ENCODE results near the gene GLP2R. TPM values are rescaled to one million over a fixed set of nuclear protein-coding genes. Genes with fewer than 3 reads are reported as not detected.

Gene GLP2R
- total RNA-seq, 2 experiments from 2014 or later, result not detected

- Mint-ChIP-seq H3K4me3 (no peak overlapping the region), H3K36me3 (no peaks in the 10 kb centered on the region), H3K4me1 (peaks cover 2% of the 10 kb centered on the region), H3K27me3 (no peaks in the 10 kb centered on the region), H3K27ac (no peak overlapping the region), H3K9me3 (no peaks in the 10 kb centered on the region)
- DNase-seq, result no peak
Observed at GRCh38 chr17:9926150-9926804, 100.6 kb downstream of the GLP2R start.

- no peaks in the 10 kb centered on the region for H3K36me3 Mint-ChIP-seq
- H3K4me1 Mint-ChIP-seq, result peaks cover 2% of the 10 kb centered on the region
- no peaks in the 10 kb centered on the region for H3K27me3 Mint-ChIP-seq
Observed at GRCh38 chr17:9928601-9929333, 103.0 kb downstream of the GLP2R start.

GRCh38 chr17:9929871-9930270 lies 104.1 kb downstream of the GLP2R start:
- Mint-ChIP-seq H3K27me3 (no peaks in the 10 kb centered on the region), H3K36me3 (no peaks in the 10 kb centered on the region)

More at GRCh38 chr17:9928601-9929333, 103.0 kb downstream of the GLP2R start:
- no peak for DNase-seq
- no peak overlapping the region for H3K4me3 Mint-ChIP-seq
- no peak overlapping the region for H3K27ac Mint-ChIP-seq
- no peaks in the 10 kb centered on the region for H3K9me3 Mint-ChIP-seq

GRCh38 chr17:9931144-9931741 lies 105.5 kb downstream of the GLP2R start:
- Mint-ChIP-seq H3K4me3 (no peak overlapping the region), H3K27me3 (no peaks in the 10 kb centered on the region), H3K4me1 (no peaks in the 10 kb centered on the region), H3K9me3 (no peaks in the 10 kb centered on the region), H3K27ac (no peak overlapping the region), H3K36me3 (no peaks in the 10 kb centered on the region)
- no peak for DNase-seq

More at GRCh38 chr17:9929871-9930270, 104.1 kb downstream of the GLP2R start:
- Mint-ChIP-seq H3K4me1 (no peaks in the 10 kb centered on the region), H3K9me3 (no peaks in the 10 kb centered on the region), H3K27ac (no peak overlapping the region), H3K4me3 (no peak overlapping the region)
- no peak for DNase-seq

- no peak for DNase-seq
- H3K9me3 Mint-ChIP-seq, result no peaks in the 10 kb centered on the region
- H3K4me3 Mint-ChIP-seq, result no peak overlapping the region
- no peaks in the 10 kb centered on the region for H3K36me3 Mint-ChIP-seq
- H3K27me3 Mint-ChIP-seq, result no peaks in the 10 kb centered on the region
- H3K4me1 Mint-ChIP-seq, result no peaks in the 10 kb centered on the region
- H3K27ac Mint-ChIP-seq, result no peak overlapping the region
Observed at GRCh38 chr17:9932491-9932890, 106.8 kb downstream of the GLP2R start.

GRCh38 chr17:9934331-9934730 lies 108.6 kb downstream of the GLP2R start:
- no peak for DNase-seq
- no peaks in the 10 kb centered on the region for H3K4me1 Mint-ChIP-seq
- H3K36me3 Mint-ChIP-seq, result no peaks in the 10 kb centered on the region
- H3K4me3 Mint-ChIP-seq, result no peak overlapping the region
- H3K27me3 Mint-ChIP-seq, result no peaks in the 10 kb centered on the region
- no peak overlapping the region for H3K27ac Mint-ChIP-seq
- peaks cover 2% of the 10 kb centered on the region for H3K9me3 Mint-ChIP-seq

GRCh38 chr17:9935408-9935807 lies 109.7 kb downstream of the GLP2R start:
- no peak overlapping the region for H3K27ac Mint-ChIP-seq
- no peaks in the 10 kb centered on the region for H3K27me3 Mint-ChIP-seq
- no peak overlapping the region for H3K4me3 Mint-ChIP-seq
- H3K9me3 Mint-ChIP-seq, result peaks cover 2% of the 10 kb centered on the region
- no peaks in the 10 kb centered on the region for H3K36me3 Mint-ChIP-seq
- H3K4me1 Mint-ChIP-seq, result no peaks in the 10 kb centered on the region
- no peak for DNase-seq

- H3K36me3 Mint-ChIP-seq, result no peaks in the 10 kb centered on the region
- H3K9me3 Mint-ChIP-seq, result peaks cover 2% of the 10 kb centered on the region
- no peaks in the 10 kb centered on the region for H3K4me1 Mint-ChIP-seq
- H3K27ac Mint-ChIP-seq, result no peak overlapping the region
- DNase-seq, result no peak
- H3K27me3 Mint-ChIP-seq, result no peaks in the 10 kb centered on the region
- no peak overlapping the region for H3K4me3 Mint-ChIP-seq
Observed at GRCh38 chr17:9936095-9936494, 110.4 kb downstream of the GLP2R start.

GRCh38 chr17:9937241-9937761 lies 111.6 kb downstream of the GLP2R start:
- peaks cover 2% of the 10 kb centered on the region for H3K9me3 Mint-ChIP-seq
- no peak for DNase-seq
- H3K27ac Mint-ChIP-seq, result no peak overlapping the region
- no peak overlapping the region for H3K4me3 Mint-ChIP-seq
- no peaks in the 10 kb centered on the region for H3K27me3 Mint-ChIP-seq
- no peaks in the 10 kb centered on the region for H3K36me3 Mint-ChIP-seq
- H3K4me1 Mint-ChIP-seq, result no peaks in the 10 kb centered on the region

- DNase-seq, result no peak
- Mint-ChIP-seq H3K27me3 (no peaks in the 10 kb centered on the region), H3K4me1 (no peaks in the 10 kb centered on the region), H3K27ac (no peak overlapping the region), H3K4me3 (no peak overlapping the region), H3K36me3 (no peaks in the 10 kb centered on the region), H3K9me3 (peaks cover 2% of the 10 kb centered on the region)
Observed at GRCh38 chr17:9937901-9938300, 112.2 kb downstream of the GLP2R start.

GRCh38 chr17:9938764-9939163 lies 113.0 kb downstream of the GLP2R start:
- Mint-ChIP-seq H3K27ac (no peak overlapping the region), H3K9me3 (peaks cover 2% of the 10 kb centered on the region), H3K4me1 (no peaks in the 10 kb centered on the region)

GRCh38 chr17:9940841-9941240 lies 115.1 kb downstream of the GLP2R start:
- no peak for DNase-seq
- H3K27ac Mint-ChIP-seq, result no peak overlapping the region
- peaks cover 2% of the 10 kb centered on the region for H3K9me3 Mint-ChIP-seq
- no peak overlapping the region for H3K4me3 Mint-ChIP-seq
- H3K36me3 Mint-ChIP-seq, result no peaks in the 10 kb centered on the region
- H3K4me1 Mint-ChIP-seq, result no peaks in the 10 kb centered on the region
- H3K27me3 Mint-ChIP-seq, result no peaks in the 10 kb centered on the region

More at GRCh38 chr17:9938764-9939163, 113.0 kb downstream of the GLP2R start:
- Mint-ChIP-seq H3K36me3 (no peaks in the 10 kb centered on the region), H3K27me3 (no peaks in the 10 kb centered on the region), H3K4me3 (no peak overlapping the region)
- DNase-seq, result no peak

- Mint-ChIP-seq H3K9me3 (peaks cover 2% of the 10 kb centered on the region), H3K36me3 (no peaks in the 10 kb centered on the region), H3K27me3 (no peaks in the 10 kb centered on the region), H3K4me1 (no peaks in the 10 kb centered on the region), H3K4me3 (no peak overlapping the region), H3K27ac (no peak overlapping the region)
- no peak for DNase-seq
Observed at GRCh38 chr17:9941305-9941704, 115.6 kb downstream of the GLP2R start.
